NCI-H2107 (cell line): Measurements from ENCODE around the gene DAZAP1.
"Not testable (repeated sequence)": the region's sequence is repeated elsewhere in the genome, so short reads cannot be mapped to it uniquely, and the experiment has no call there.

Experiments used
- DNase-seq: peaks from one replicate; lab custom pipeline; 2025; lab: John Stamatoyannopoulos, UW

DAZAP1 gene

DNA sequence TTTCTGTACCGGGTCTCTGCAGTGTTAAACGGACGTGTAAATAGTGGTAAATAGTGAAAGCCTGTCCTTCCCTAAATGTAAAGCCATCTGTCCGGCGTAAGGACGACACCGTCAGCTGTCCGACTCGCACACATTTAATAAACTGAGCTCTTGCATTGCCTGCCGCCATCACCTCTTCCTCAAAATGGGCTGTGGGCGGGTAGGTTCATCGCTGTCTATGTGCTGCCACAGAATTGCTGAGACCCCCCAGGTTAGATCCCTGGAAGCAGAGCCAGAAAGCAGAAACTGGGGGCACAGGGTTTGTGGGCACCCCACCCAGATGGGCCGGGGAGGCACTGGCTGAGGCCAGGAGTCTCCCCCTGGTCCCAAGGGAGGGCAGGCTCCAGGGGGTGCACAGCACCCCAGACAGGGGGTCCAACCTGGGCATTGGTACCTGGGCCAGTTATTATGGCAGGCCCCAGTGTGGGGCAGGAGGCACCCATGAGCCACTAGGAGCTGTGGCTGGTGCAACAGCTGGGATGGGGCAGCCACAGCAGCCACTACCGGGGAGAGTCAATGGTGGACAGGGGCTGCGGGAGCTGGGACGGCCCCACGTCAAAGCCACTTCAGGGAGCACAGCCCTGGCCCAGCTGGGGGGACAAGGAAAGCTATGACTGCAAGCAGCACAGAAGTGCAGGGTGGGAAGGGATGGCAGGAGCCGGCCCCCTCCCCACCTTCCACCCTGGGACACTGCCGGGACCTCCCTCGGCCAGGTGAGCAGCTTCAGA lies 65.9 kb downstream of the DAZAP1 start:
- no peak for DNase-seq

DNA sequence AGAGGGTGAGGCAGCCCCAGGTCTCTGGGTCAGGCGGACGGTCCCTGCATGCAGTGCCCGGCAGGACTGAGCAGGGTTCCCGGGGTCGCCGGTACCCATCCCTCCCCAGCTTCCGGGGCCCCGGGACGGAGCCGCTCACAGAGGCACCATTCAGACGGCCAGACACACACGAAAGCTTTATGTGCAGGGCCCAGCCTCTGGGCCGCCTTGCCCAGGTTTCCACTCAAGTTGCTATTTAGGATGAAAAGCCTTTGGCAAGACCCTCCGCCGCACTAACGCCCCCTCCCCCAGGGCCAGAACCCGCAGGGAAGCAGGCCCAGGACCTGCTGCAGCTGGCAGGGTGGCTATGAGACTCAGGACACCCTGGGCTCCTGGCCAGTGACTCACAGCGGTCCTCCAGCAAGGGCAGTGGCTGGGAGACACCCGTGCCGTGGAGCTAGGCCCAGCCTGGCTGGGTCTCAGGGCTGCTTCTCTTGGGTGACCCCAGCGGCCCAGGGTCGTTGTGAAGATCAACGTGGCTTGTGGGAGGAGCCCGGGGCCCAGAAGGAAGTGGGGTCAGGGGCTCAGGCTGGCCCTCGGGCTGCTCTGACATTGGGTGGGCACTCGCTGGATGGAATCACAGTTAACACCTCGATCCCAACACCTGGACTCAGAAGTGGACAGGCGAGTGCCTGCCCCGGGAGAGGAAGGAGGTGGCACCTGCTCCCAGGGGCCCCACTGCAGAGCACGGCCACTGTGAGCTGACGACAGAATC lies 66.8 kb downstream of the DAZAP1 start:
- no peak for DNase-seq

DNA sequence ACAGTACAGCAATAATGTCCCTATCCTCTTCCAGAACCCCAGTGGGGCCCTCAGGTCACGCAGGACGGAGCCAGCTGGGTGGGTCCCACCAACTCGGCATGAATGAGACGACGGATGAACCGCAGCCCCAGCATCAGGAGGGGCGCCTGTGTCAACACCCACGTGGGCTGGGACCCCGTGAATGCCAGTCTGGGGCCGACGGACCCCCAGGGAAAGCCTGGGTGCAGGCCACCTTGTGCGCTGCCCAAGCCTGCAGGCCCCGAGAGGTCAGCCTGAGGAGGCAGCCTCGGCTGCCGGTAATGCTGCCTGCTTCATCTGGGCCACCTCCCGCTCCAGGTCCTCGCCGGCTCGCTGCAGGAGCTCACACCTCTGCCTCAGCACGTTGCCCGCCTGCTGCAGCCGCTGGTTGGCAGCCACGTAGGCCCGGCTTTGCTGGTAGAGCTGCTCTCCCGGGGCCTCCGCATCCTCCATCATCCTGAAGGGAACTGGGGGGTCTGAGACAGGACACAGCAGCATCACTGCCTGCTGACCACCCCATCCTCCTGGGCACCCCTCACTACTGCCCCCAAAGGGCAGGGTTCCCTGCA lies 67.5 kb downstream of the DAZAP1 start:
- DNase-seq: no peak

DNA sequence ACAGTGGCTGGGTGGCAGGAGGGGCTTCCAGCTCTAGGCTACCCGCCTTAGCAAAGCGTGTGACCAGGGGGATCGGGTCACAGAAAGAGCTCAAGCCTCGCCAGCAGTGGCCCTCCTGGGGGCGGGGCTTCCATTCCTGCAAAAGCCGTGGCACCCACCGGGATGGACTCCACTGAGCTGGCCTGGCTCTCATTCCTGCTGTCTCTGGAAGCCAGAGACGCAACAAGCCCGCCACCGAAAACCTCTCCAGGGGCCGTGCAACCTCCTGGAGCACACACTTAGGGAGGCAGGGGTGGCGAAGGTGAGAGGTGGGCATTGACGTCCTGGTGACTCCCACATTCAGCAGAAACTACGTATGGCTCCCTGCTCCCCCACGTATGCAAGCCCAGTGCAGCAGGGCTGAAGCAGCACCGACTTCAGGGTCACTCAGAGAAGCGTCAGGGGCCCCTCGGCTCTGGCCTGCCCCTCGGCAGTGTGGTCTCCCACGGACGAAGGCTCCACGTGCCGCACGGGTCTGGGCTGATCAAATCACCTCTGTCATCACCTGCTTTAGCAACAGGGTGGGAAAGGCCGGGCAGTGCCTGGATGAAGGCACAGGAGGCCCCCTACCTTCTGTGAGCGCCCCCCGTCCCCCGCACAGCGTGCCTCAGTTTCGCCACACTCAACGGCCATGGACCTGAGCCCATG lies 68.5 kb downstream of the DAZAP1 start:
- DNase-seq: no peak

DNA sequence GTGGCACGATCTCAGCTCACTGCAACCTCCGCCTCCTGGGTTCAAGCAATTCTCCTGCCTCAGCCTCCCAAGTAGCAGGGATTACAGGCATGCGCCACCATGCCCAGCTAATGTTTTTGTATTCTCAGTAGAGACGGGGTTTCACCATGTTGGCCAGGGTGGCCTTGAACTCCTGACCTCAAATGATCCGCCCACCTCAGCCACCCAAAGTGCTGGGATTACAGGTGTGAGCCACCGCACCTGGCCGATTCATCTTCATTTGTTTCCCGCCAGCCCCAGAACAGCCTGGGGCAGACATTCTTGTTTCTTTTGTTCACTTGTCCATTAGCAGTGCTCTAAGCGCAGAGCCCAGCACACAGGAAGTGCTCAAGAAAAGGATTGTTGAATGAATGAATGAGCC lies 69.7 kb downstream of the DAZAP1 start:
- not testable (repeated sequence) for DNase-seq

DNA sequence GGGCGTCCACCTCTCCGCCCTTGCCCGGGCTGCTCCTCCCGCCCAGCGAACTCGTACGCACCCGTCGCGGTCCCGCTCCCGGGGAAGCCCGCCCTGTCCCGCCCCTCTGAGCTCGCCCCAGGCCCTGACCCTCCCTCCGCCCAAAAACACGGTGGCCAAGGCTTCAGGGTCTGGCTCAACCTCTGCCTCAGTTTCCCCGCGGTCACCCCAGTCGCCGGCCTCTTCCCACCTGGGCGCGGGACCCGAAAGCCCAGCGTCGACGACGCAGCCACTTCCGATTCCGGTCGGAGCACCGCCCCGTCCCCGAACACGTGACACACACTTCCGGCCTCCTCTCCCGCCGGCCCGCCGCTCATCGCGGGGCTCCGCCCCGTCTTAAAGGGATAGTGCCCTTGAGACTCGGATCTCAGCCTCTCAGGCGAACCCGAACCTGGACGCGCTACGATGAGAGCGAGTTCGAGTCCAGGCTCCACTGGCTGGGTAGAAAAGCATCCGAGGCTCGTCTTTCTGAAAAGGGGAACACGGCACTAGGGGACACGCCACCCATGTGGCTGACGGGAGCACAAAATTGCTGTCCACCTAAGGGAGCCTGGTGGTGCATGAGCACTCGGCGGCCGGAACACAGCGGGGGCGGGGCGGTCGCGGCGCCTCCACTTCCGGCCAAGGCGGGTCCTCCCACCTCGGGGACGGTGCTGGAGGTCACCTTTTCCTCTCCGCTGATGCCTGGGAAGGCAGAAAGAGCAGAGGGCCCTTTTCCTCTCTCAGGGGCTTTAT lies 71.7 kb downstream of the DAZAP1 start, which contains the start of gene C19orf25:
TSS of gene C19orf25 (minus strand) at position 282 of the 774 bp plus-strand sequence. CDS start 312 bp downstream, outside the sequence.
- peak; percentile 75 for DNase-seq

DNA sequence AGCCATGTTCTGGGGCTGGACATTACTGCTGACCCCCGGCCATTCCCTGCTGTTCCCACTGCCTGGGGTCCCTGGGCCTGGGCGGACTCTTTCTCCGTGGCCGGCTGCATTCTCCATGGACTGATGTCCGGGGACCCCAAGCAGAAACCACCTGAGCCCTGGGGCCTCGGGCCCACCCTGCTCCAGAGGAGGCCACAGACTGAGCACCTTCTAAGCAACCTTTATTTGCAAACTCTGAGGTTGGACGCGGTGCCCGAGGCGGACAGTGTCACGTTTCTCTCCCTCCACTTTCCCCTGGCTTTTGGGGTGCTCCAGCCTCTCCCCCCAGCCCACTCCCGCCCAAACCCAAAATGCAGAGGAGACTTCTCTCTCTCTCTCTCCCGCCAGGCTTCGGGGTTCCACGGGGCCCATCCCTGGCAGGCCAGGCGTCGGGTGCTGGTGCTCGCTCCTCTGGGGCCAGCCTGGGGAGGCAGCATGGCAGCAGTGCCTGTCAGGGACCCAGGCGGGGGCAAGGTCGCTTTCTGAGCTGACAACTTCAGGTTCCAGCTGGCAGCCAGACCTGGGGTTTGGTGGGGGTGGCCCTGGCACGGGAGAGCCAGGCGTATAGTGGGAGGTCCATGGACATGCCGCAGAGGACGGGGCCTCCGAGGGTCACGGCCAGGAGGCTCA lies 74.0 kb downstream of the DAZAP1 start:
- DNase-seq: no peak

DNA sequence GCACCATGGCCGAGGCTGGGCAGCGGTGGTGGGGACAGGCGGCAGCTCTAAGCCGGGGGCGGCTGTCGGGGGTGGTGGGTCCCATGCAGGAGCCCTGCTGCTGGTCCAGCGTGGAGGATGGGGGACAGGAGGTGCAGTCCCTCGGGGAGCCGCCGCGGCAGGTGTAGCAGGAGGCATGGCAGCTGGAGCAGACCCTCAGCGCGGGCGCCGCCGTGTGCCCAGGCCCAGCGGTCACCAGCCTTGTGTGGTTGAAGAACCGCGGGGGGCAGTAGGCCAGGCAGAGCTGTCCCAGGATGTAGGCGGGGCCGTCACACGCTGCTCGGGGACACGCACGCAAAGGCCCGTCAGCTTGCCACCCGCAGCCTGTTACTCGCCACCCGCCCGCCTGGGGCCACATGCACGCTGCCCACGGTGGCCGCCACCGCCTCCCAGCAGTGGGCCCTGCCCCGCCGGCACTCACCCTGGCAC lies 74.5 kb downstream of the DAZAP1 start:
- no peak for DNase-seq

DNA sequence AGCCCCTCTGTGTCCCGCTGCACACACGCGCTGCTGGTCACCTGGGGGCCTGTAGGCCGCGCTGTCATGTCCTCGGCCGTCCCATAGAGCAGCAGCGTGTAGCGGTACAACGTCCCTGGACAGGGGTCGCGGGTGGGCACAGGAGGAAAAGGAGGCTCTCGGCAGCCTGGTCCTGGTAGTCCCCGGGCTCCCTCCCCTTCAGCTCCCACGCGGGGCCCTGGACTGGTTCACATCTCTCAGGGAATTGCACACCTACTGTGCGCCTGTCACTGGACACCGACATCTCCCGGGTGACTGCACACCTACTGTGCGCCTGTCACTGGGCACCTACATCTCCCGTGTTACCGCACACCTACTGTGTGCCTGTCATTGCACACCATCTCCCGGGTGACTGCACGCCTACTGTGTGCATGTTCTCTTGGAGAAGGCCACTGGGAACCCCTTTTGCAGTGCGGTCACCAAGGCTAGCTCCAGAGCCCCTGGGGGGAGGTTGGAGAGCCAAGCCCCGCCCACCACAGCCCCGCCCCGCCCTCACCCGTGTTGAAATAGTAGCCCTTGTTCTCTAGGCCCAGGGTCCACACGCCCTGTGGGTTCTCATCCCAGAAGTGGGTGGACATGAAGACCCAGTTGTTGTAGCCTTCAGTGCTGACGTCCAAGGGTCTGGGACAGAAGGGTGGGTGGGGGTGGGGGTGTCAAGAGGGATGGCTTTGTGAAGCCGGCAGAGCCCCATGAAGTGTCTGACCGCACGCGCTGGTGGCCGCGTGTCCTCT lies 75.2 kb downstream of the DAZAP1 start:
- DNase-seq: no peak

DNA sequence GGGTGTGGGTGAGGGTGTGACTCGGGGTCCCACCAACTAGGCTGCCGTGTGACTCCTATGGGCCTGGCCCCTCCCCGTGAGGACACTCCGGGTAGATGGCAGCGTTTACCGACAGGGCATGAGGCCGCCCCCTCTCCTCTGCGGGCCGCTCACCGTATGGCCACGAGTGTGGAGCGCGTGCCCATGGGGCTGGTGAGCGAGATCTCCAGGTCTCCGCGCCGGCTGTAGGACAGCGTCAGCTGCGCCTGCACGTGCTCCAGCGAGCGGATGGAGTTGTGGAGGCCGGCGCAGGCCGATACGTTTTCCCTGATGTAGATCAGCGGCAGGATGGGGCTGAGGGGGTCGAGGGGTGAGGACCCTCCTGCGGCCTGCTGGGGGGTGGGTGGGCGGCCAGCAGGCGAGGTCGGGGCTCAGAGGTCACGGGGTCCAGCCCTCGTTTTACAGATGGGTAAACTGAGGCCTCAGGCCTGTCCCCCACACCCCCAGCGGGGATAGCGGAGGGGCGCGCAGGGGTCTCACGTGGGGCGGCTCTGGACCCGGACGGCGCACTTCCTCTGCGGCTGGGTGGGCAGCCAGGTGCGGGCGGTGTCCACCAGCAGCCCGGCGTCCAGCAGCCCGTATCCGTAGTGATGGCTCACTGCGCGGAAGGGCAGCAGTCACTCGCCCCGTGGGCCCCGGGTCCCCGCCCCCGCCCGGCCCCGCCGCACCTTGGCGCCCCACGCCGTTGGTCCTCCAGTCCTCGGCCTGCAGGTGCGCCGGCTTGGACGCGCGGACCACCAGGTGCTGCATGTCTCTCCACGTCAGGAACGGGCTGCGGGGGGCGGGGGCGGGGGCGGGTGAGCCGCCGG lies 76.0 kb downstream of the DAZAP1 start:
- no peak for DNase-seq

DNA sequence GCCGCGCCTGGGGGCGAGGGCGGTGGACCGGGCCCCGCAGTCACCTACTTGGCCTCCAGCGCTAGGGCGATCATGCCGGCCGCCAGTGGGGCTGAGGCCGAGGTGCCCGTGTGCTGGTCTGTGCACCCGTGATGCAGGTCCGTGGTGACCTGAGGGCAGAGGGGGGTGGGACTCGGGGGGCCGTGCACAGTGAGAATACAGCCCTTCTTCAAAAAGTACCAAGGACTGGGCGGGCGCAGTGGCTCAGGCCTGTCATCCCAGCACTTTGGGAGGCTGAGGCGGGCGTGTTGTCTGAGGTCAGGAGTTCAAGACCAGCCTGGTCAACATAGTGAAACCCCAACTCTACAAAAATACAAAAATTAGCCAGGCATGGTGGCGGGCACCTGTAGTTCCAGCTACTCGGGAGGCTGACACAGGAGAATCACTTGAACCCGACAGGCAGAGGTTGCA lies 76.6 kb downstream of the DAZAP1 start:
- DNase-seq: no peak
